Measurements from ENCODE around the gene KCNIP4. TPM values are rescaled to one million over a fixed set of nuclear protein-coding genes. Genes with fewer than 3 reads are reported as not detected.

The KCNIP4 gene
- total RNA-seq, 1 experiment from 2014 or later = not detected

- DNase-seq (ENCODE audit: low read depth in 1 of 2, low spot score in 2 of 2) = no peak
- Histone ChIP-seq H3K4me3 (no peak overlapping the region), H3K36me3 (no peaks in the 10 kb centered on the region), H3K27me3 (replicated peaks) (no peaks in the 10 kb centered on the region), H3K9me3 (replicated peaks) (no peaks in the 10 kb centered on the region), H3K27ac (no peak overlapping the region), H3K4me1 (replicated peaks) (no peaks in the 10 kb centered on the region)
Observed at GRCh38 chr4:21514022-21514694, 434.4 kb downstream of the KCNIP4 start.

- Histone ChIP-seq H3K27ac (no peak overlapping the region), H3K36me3 (no peaks in the 10 kb centered on the region), H3K27me3 (replicated peaks) (no peaks in the 10 kb centered on the region), H3K4me3 (no peak overlapping the region), H3K9me3 (replicated peaks) (no peaks in the 10 kb centered on the region), H3K4me1 (replicated peaks) (no peaks in the 10 kb centered on the region)
- no peak for DNase-seq (ENCODE audit: low read depth in 1 of 2, low spot score in 2 of 2)
Observed at GRCh38 chr4:21512353-21512752, 436.2 kb downstream of the KCNIP4 start.

GRCh38 chr4:21507439-21507838, 441.1 kb downstream of the KCNIP4 start:
- H3K4me3 ChIP-seq = no peak overlapping the region
- H3K27ac ChIP-seq = no peak overlapping the region
- no peak for DNase-seq (ENCODE audit: low read depth in 1 of 2, low spot score in 2 of 2)
- H3K36me3 ChIP-seq = no peaks in the 10 kb centered on the region
- H3K27me3 ChIP-seq (replicated peaks) = no peaks in the 10 kb centered on the region
- H3K9me3 ChIP-seq (replicated peaks) = no peaks in the 10 kb centered on the region
- no peaks in the 10 kb centered on the region for H3K4me1 ChIP-seq (replicated peaks)

DNA sequence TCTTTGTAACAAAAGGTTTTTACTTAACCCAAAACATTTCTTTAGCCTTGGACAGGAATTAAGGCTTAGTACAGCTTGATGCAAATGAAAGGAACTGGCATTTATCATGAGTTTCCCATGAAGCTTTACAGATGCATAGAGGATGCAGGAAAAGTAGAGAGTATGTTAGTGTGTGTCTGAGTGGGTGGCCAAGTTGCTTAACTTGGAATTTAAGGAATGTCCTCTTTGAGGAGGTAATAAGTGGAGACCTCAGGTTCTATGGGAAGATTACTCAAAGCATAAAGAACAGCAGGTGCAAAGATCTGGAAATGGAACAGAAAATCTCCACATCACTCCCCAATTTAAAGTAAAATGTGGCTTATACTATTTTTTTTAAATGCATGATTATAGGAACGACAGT, 457.9 kb downstream of the KCNIP4 start:
- no peak overlapping the region for H3K27ac ChIP-seq
- no peaks in the 10 kb centered on the region for H3K9me3 ChIP-seq (replicated peaks)
- DNase-seq (ENCODE audit: low read depth in 1 of 2, low spot score in 2 of 2) = no peak
- H3K4me1 ChIP-seq (replicated peaks) = no peaks in the 10 kb centered on the region
- no peaks in the 10 kb centered on the region for H3K36me3 ChIP-seq
- no peak overlapping the region for H3K4me3 ChIP-seq
- H3K27me3 ChIP-seq (replicated peaks) = no peaks in the 10 kb centered on the region

- no peak overlapping the region for H3K27ac ChIP-seq
- H3K4me3 ChIP-seq = no peak overlapping the region
- no peaks in the 10 kb centered on the region for H3K4me1 ChIP-seq (replicated peaks)
- no peaks in the 10 kb centered on the region for H3K27me3 ChIP-seq (replicated peaks)
- no peaks in the 10 kb centered on the region for H3K9me3 ChIP-seq (replicated peaks)
- no peaks in the 10 kb centered on the region for H3K36me3 ChIP-seq
- DNase-seq (ENCODE audit: low read depth in 1 of 2, low spot score in 2 of 2) = no peak
Observed at GRCh38 chr4:21476757-21477156, 471.8 kb downstream of the KCNIP4 start.

GRCh38 chr4:21474195-21474594, 474.4 kb downstream of the KCNIP4 start:
- Histone ChIP-seq H3K36me3 (no peaks in the 10 kb centered on the region), H3K4me3 (no peak overlapping the region), H3K4me1 (replicated peaks) (no peaks in the 10 kb centered on the region), H3K27ac (no peak overlapping the region), H3K9me3 (replicated peaks) (no peaks in the 10 kb centered on the region), H3K27me3 (replicated peaks) (no peaks in the 10 kb centered on the region)
- no peak for DNase-seq (ENCODE audit: low read depth in 1 of 2, low spot score in 2 of 2)

DNA sequence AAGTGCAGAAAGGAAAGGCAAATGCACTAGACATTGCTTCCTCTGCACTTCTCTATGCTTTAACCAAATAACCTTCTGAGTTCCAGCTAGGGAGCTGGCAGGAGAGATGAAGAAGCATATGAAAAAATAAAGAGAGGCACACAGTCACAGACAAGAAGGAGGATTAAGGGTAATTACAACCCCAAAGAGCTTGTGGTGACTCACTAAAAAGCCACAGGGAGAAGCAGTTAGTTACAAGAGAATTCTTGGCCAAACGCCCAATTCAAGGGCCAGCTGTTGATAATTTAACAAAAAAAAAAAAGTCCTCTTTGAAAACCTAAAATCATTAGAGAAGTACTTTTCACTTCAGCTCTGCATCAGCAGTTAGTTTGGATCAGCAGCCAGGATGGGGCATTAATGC, 478.0 kb downstream of the KCNIP4 start:
- Histone ChIP-seq H3K36me3 (no peaks in the 10 kb centered on the region), H3K27me3 (replicated peaks) (no peaks in the 10 kb centered on the region)
- DNase-seq (ENCODE audit: low read depth in 1 of 2, low spot score in 2 of 2) = no peak

GRCh38 chr4:21469438-21470300, 478.9 kb downstream of the KCNIP4 start:
- H3K27me3 ChIP-seq (replicated peaks) = no peaks in the 10 kb centered on the region
- H3K36me3 ChIP-seq = no peaks in the 10 kb centered on the region
- H3K27ac ChIP-seq = no peak overlapping the region
- H3K4me1 ChIP-seq (replicated peaks) = no peaks in the 10 kb centered on the region
- no peak for DNase-seq (ENCODE audit: low read depth in 1 of 2, low spot score in 2 of 2)
- H3K9me3 ChIP-seq (replicated peaks) = no peaks in the 10 kb centered on the region
- H3K4me3 ChIP-seq = no peak overlapping the region

More for the DNA sequence above, 478.0 kb downstream of the KCNIP4 start:
- Histone ChIP-seq H3K4me1 (replicated peaks) (no peaks in the 10 kb centered on the region), H3K9me3 (replicated peaks) (no peaks in the 10 kb centered on the region), H3K27ac (no peak overlapping the region), H3K4me3 (no peak overlapping the region)

- no peak for DNase-seq (ENCODE audit: low read depth in 1 of 2, low spot score in 2 of 2)
- Histone ChIP-seq H3K4me1 (replicated peaks) (no peaks in the 10 kb centered on the region), H3K27me3 (replicated peaks) (no peaks in the 10 kb centered on the region), H3K36me3 (no peaks in the 10 kb centered on the region), H3K27ac (no peak overlapping the region), H3K4me3 (no peak overlapping the region), H3K9me3 (replicated peaks) (no peaks in the 10 kb centered on the region)
Observed at GRCh38 chr4:21467551-21467950, 481.0 kb downstream of the KCNIP4 start.

DNA sequence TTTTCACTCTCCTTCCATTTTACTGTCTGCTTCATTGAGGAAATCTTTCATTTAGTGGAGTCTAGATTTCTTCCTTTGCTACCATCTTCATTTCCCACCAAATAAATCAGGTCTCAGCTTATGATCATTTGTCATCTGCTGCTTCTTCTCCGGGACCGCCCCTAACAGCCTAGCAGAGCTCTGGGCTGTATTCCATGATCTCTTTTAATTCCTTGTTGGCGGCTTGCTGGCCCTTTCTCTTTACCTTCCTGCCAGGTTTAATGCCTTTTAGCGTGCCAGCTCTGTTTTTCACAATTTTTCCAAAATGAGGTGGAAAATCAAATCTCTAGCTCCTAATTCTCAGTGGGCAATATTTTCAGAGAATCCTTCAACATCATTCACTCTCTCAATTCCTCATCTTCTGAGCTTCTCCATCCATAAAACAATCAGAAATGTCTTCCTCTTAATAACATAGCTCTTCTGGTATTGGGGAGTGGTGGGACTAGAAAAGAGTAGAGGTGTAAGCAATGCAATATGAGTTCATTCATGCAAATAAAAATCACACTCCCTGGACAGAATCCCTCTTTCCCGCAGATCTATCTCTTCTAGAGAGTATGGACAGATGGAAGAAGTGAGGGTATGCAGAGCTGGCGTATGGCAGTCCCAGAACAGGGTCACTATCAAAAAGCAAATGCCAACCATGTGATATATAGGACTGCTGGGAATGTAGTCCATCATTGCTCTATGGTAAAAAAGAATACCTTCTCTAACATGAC, 491.3 kb downstream of the KCNIP4 start:
- DNase-seq (ENCODE audit: low read depth in 1 of 2, low spot score in 2 of 2) = no peak
- Histone ChIP-seq H3K27me3 (replicated peaks) (no peaks in the 10 kb centered on the region), H3K4me3 (no peak overlapping the region), H3K36me3 (no peaks in the 10 kb centered on the region), H3K27ac (no peak overlapping the region), H3K4me1 (replicated peaks) (no peaks in the 10 kb centered on the region), H3K9me3 (replicated peaks) (no peaks in the 10 kb centered on the region)

GRCh38 chr4:21454831-21455230, 493.7 kb downstream of the KCNIP4 start:
- Histone ChIP-seq H3K36me3 (no peaks in the 10 kb centered on the region), H3K9me3 (replicated peaks) (no peaks in the 10 kb centered on the region), H3K4me1 (replicated peaks) (no peaks in the 10 kb centered on the region), H3K27ac (no peak overlapping the region), H3K27me3 (replicated peaks) (no peaks in the 10 kb centered on the region), H3K4me3 (no peak overlapping the region)
- no peak for DNase-seq (ENCODE audit: low read depth in 1 of 2, low spot score in 2 of 2)

DNA sequence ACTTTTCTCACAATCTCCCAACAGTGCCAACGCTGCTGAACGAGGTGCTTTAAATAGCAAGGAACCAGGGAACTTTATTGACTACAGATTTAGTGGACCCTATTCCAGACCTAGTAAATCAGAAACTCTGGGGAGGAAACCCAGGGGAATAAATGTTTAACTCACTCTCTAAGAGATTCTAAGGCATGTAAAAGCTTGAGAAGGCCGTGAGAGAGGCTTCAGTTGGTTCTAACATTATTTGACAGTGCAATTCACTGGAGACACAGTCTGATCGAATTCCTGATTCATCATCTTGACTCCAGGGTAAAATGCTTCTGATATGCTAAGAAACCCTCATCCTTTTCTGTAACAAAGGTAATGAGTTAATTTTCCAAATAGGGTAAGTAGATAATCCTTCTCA, 494.4 kb downstream of the KCNIP4 start:
- H3K4me1 ChIP-seq (replicated peaks) = no peaks in the 10 kb centered on the region
- H3K36me3 ChIP-seq = no peaks in the 10 kb centered on the region
- DNase-seq (ENCODE audit: low read depth in 1 of 2, low spot score in 2 of 2) = no peak
- no peaks in the 10 kb centered on the region for H3K27me3 ChIP-seq (replicated peaks)
- H3K9me3 ChIP-seq (replicated peaks) = no peaks in the 10 kb centered on the region
- H3K4me3 ChIP-seq = no peak overlapping the region
- H3K27ac ChIP-seq = no peak overlapping the region

DNA sequence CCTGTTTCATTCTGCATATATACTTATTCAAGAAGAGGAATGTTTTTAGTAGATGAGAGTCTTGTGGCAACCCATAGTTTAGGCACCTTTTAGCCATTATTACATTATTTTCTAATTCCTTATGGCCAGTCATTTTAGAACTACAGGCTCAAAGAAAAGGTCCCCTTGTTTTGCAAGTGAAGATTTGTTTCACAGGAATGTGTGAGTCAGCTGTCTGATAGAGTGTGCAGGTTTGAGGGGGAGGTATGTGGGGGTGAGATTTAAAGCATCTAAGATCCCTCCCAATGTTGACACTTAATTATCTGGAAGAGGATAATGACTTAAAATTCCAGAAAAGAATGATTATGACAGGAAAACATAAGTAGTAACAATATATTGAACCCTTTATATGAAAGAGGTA, 495.6 kb downstream of the KCNIP4 start:
- no peak for DNase-seq (ENCODE audit: low read depth in 1 of 2, low spot score in 2 of 2)
- Histone ChIP-seq H3K9me3 (replicated peaks) (no peaks in the 10 kb centered on the region), H3K4me3 (no peak overlapping the region), H3K27me3 (replicated peaks) (no peaks in the 10 kb centered on the region), H3K36me3 (no peaks in the 10 kb centered on the region), H3K27ac (no peak overlapping the region), H3K4me1 (replicated peaks) (no peaks in the 10 kb centered on the region)

DNA sequence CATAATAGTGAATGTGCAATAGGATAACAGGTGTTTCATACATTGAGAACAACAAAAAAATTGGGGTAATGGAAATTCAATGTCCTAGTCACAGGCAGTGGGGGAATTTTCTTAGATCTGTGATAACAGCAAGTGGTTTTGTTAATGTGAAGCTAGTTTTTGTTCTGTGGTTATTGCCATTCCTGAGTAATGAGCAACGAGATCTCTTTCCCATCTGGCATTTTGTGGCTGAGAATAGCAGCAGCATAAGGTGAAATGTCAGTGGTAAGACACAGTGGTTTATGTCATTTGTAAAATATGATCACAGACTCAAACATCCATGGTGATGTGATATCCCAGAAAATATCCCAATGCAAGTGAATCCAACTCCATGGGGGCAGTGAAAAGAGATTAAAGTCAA, 497.5 kb downstream of the KCNIP4 start:
- Histone ChIP-seq H3K9me3 (replicated peaks) (no peaks in the 10 kb centered on the region), H3K27ac (no peak overlapping the region), H3K4me3 (no peak overlapping the region), H3K27me3 (replicated peaks) (no peaks in the 10 kb centered on the region), H3K36me3 (no peaks in the 10 kb centered on the region), H3K4me1 (replicated peaks) (no peaks in the 10 kb centered on the region)
- DNase-seq (ENCODE audit: low read depth in 1 of 2, low spot score in 2 of 2) = no peak
